ENCODE data around the gene CRYGD. TPM values are rescaled to one million over a fixed set of nuclear protein-coding genes. Genes with fewer than 3 reads are reported as not detected.
"Not testable (repeated sequence)": the region's sequence is repeated elsewhere in the genome, so short reads cannot be mapped to it uniquely, and the experiment has no call there.

CRYGD gene
- not detected for total RNA-seq

DNA sequence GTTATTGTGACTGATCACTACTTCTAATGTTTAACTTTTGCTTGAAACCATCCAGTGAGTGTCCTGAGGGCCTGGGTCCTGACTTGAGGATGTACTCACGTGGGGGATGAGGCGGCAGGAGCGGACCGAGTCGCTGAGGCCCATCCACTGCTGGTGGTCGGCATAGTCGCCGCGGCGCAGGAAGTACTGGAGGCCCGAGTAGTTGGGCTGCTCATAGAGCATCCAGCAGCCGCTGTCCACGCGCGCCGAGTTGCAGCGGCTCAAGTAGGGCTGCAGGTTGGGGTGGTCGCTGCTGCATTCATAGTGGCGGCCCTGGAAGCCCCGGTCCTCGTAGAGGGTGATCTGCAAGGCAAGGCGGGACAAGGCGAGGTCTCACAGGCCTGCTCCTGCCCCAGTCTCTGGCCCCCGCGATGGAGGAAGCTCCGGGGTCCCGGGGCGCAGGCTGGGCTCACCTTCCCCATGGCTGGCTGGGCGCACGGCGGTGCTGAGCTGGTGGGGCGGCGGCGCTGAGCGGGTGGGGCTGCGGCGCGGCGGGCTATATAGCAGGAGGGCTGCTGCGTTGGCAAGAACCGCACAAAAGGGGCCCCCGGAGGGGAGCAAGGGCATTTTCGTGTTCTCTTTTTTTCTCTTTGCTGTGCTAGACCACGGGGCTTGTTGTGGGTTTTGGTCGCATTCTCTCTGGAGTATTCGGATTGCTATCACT, at the start of gene CRYGD:
Gene CRYGD (minus strand): TSS at position 512 of the 703 bp plus-strand sequence. CDS start 51 bp downstream, at position 461.
- not testable (repeated sequence) for ATAC-seq (ENCODE audit: low FRiP score); DNase-seq (ENCODE audit: low spot score)

- DNase-seq (ENCODE audit: low spot score) = no peak
- ATAC-seq (ENCODE audit: low FRiP score) = no peak
- no peak for TF ChIP-seq CTCF (IDR thresholded peaks at IDR 0.05)
Measured at GRCh38 chr2:208172125-208172524, 47.8 kb upstream of the CRYGD start.

- TF ChIP-seq CTCF (IDR thresholded peaks at IDR 0.05) = no peak
- DNase-seq (ENCODE audit: low spot score) = no peak
- ATAC-seq (ENCODE audit: low FRiP score) = no peak
Measured at GRCh38 chr2:208164951-208165755, 40.8 kb upstream of the CRYGD start.

DNA sequence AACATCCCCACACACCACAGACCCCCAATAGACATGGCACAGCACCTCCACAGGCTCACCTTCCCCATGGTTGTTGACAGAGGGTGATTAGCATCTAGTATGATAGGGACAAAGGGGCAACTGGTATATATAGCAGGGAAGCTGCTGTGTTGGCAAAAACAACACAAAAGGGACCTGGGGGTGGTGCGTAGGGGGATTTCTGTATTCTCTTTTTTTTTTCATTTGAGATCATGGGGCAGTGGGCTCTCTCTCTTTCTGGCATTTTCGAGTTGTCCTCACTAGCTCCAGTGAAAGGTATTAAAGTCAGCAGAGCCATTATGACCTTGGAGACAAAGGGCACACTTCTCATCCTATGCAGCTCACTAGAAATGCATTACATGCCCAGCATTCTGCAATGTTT, 39.2 kb upstream of the CRYGD start, which contains the start of gene CRYGA:
Gene CRYGA (minus strand): TSS at position 101 of the 400 bp plus-strand sequence. CDS start 33 bp downstream, at position 68.
- DNase-seq (ENCODE audit: low spot score) = no peak
- no peak for ATAC-seq (ENCODE audit: low FRiP score)
- no peak for TF ChIP-seq CTCF (IDR thresholded peaks at IDR 0.05)

DNA sequence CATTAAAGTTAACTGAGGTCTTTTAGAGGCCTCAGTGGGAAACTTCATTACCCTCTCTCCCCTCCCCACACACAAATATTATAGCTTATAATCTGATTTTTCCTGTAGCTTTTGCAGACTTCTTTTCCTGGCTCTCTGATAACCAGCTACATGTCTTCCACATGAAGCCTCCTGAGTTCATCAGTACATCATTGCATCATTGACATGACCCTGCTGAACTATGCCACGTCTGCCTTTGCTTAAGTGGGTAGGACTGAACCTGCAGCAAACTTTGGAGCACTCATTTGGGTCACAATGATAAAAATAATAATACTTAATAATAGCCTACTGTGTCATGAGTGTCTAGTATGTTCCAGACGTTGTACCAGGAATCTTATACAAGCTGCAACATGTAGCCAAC, 32.1 kb upstream of the CRYGD start:
- ATAC-seq (ENCODE audit: low FRiP score) (no peak), DNase-seq (ENCODE audit: low spot score) (no peak)
- no peak for TF ChIP-seq CTCF (IDR thresholded peaks at IDR 0.05)

DNA sequence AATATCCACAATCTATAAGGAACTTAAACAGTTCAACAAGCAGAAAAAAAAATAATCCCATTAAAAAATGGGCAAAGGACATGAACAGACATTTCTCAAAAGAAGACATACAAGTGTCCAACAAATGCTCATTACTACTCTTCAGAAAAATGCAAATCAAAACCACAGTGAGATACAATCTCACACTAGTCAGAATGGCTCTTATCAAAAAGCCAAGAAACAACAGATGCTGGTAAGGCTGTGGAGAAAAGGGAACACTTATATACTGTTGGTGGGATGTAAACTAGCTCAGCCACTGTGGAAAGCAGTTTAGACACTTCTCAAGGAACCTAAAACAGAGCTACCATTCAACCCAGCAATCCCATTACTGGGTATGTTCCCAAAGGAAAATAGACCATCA, 28.8 kb upstream of the CRYGD start:
- DNase-seq (ENCODE audit: low spot score) (no peak), ATAC-seq (ENCODE audit: low FRiP score) (no peak)
- no peak for TF ChIP-seq CTCF (IDR thresholded peaks at IDR 0.05)

GRCh38 chr2:208150956-208151355, 26.6 kb upstream of the CRYGD start:
- TF ChIP-seq CTCF (IDR thresholded peaks at IDR 0.05) = no peak
- DNase-seq (ENCODE audit: low spot score) (no peak), ATAC-seq (ENCODE audit: low FRiP score) (no peak)

Data from omental fat pad (tissue), 4 donors.